ENCODE data around the gene DRAM1.
"Not testable (repeated sequence)": the region's sequence is repeated elsewhere in the genome, so short reads cannot be mapped to it uniquely, and the experiment has no call there.

DRAM1 gene

DNA sequence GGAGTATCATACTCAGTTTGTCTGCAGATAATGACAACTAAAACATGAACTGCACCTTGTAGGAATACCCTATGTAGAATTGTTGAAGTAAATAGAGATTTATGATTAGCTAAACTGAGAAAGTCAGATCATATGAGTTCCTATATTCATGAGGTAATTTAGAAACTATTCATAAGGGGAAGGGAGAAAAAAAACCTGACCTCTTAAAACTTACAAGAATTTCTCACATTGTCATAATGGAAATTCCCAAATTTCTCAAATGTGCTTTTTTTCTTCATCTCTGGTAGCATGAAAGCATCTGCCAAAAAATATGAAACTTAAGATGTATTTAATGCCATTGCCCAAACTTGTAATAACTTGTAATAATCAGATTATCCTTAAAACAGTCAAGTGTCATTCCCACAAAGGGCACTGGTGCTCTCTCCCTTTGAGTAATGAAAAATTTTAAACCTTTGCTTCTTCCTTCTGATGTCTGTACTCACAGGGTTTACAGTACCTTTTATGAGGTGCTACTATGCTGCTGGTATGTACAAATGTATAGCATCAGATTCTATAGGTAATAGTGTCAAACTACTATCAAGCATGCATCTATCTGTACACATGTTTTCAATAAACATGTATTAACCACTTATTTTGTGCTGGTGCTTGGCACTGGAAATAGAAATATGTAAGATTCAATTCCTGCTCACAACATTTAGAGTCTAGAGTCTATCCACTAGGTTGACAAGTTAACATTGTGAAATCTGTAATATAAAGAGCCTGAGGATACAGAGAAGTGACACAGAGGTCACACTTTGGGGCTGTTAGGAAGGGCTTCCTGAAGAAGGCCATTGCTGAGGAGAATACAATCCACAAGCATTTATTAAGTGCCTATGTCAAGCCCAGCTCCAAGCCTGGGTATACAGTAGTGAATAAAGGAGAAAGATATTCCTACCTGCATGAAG, 17.4 kb upstream of the DRAM1 start:
- DNase-seq, result no peak

DNA sequence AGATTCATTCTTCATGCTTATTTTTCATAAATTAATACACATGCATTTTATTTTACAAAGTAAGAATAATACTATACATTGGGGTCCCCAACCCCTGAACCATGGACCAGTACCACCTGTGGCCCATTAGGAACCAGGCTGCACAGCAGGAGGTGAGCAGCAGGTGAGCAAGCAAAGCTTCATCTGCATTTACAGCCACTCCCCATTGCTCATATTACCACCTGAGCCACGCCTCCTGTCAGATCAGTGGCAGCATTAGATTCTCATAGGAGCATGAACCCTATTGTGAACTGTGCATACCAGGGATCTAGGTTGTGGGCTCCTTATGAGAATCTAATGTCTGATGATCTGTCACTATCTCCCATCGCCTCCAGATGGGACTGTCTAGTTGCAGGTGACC, 15.7 kb upstream of the DRAM1 start:
- not testable (repeated sequence) for DNase-seq

DNA sequence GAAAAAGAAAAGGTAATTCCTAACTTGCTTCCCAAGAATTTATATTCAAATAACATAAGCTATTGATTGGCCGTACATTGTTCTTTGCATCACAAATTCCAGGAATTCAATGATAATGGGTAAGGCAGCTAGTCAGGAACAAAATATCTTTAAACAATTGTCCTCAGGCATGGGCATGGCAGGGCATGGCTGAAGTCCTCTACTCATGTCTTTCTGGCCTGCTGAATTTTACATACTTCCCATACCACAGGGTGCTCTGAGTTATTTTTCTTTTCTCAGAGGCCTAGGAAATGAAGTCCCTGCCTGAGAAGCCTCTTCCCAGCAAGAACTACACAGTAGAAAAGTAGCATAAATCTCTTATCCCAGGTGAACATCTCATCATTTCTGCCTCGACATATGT, 15.1 kb upstream of the DRAM1 start:
- no peak for DNase-seq

DNA sequence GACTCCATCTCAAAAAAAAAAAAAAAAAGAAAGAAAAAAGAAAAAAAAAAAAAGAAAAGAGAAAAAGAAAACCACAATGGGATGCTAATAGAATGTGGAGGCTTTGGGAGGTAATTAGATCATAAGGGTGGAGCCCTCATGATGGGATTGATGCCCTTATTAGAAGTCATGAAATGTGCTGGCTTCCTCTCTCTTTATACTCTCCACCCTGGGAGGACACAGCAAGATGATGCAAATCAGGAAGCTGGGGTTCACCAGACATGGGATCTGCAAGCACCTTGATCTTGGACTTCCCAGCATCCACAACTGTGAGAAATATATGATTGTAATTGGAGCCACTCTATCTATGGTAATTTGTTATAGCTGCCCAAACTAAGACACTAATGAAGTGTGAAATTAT, 13.4 kb upstream of the DRAM1 start:
- no peak for DNase-seq

DNA sequence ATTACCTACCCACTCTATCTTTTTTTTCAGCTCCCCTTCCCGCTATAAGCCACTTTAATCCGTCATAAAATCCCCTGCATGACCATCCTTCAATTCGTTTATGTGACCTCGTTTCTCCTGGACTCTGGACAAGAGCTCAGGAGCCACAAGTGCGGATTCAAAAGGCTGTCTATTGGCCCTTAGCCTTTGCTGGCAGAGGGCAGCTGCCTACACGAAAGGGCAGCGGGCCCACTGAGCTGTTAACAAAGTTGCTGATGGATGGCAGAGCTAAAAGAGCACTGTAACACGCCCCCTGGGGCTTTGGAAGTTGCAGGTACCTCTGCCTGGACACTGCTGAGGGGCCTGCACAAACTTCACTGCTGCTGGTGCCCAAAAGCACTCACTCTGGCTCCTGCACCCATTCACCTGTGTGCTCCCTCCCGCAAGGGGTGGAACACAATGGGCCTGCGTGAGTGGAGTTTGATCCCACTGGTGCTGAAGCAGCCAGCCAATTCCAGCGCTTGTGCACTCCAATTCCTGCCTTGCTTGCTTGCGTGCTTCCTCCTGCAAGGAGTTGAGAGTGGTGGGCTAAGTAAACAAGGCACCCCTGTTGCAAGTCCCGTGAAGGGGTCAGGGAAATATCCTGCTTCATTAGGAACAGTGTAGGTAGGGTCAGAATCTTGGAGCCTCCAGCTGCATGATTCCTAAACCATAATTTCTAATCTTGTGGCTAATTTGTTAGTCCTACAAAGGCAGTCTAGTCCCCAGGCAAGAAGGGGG, 10.6 kb upstream of the DRAM1 start:
- no peak for DNase-seq

DNA sequence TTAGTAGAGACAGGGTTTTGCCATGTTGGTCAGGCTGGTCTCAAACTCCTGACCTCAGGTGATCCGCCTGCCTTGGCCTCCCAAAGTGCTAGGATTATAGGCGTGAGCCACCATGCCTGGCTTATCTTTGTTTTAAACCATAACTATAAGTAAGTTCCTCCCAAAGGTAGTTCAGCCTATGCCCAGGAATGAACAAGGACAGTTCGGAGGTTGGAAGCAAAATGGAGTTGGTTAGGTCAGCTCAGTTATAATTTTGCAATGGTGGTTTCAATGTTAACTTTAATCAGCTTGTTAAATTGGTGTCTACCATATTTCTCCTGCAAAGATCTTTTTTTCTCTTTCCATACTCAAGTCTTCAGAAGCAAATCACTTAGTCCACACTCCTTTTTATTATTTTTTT, 9.8 kb upstream of the DRAM1 start:
- DNase-seq, result not testable (repeated sequence)

DNA sequence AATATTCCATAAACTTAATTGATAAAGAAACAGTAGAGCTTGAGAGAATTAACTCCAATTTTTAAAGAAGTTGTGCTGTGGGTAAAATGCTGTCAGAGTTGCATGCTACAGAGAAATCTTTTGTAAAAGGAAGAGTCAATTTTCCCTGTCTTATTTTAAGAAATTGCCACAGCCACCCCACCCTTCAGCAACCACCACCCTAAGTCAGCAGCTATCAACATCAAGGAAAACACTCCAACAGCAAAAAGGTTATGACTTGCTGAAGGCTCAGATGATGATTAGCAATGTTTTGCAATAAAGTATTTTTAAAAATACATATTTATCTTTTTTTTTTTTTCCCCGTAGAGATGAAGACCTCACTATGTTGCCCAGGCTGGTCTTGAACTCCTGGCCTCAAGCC, 6.5 kb upstream of the DRAM1 start:
- no peak for DNase-seq

DNA sequence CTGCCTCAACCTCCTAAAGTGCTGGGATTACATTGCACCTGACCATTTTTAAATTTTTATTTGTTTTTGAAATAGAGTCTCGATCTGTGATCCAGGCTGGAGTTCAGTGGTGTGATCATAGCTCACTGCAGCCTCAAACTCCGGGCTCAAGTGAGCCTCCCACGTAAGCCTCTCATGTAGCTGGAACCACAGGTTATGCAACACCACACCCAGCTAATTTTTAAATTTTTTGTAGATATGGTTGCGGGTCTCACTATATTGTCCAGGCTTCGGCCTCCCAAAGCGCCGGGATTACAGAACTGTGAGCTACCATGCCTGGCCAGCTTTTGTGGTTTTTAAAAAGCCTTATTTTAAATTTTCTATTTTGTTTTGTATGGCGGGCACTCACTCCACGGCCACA, 2.2 kb upstream of the DRAM1 start:
- DNase-seq, result no peak

DNA sequence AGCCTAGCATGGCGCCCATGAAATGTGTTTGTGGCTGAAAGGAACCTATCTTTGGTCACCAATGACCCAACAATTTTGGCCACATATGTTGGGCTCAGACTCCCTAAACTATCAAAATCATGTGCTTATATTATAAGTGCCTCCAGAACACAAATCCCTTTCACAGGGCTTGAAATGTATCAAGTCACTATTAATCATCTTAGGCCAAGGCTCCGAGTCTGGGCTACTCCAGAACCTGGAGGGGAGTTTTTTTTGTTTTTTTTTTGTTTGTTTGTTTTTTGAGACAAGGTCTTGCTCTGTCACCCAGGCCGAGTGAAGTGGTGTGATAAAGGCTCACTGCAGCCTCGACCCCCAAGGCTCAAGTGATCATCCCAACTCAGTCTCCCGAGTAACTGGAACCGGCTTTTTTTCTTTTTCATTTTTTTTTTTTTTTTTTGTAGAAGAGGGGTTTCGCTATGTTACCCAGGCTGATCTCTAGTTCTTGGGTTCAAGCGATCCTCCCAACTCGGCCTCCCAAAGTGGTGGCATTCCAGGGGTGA, 989 bp upstream of the DRAM1 start:
- no peak for DNase-seq

DNA sequence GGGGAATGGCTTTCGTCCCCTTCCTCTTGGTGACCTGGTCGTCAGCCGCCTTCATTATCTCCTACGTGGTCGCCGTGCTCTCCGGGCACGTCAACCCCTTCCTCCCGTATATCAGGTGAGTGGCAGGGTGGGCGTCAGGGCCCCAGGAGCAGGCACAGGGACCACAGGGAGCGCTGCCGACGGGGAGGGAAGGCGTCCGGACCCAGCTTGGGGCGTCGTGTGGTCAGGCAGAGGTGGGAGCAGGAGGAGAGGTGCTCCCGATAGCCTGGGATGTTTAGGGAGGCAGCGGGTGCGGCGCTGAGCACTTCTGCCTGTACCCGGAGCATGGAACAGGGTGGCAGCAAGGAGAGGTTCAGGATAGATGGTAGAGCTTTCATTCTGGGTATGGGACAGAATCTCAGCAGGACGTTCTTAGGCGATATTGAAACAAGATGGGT, 444 bp downstream of the DRAM1 start:
- no peak for DNase-seq

DNA sequence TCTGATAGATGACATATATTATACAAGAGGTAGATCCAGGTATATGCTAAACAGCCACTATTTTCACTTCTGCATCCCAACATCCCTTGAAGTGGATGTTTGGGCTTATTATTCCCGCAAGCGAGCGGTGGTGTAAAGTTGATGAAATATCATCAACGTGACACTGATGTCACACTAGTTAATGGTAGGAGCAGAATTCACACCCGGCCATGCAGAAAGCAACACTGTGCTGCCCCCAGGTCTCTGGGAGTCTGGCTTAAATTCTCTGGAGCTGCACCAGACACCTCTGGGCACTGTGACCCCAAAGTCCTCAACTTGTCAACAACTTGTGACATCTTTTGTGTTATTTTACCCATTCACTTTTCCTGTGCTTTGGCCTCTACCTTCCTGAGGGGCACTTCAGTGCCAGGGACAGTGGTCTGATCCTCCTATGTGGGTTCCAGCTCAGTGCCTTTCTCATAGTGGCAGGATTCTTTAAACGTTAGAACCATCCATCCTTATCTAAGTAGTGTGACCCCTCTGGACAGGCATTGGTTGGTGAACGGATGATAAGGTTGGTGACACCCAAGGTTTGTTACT, 952 bp downstream of the DRAM1 start:
- DNase-seq, result no peak

DNA sequence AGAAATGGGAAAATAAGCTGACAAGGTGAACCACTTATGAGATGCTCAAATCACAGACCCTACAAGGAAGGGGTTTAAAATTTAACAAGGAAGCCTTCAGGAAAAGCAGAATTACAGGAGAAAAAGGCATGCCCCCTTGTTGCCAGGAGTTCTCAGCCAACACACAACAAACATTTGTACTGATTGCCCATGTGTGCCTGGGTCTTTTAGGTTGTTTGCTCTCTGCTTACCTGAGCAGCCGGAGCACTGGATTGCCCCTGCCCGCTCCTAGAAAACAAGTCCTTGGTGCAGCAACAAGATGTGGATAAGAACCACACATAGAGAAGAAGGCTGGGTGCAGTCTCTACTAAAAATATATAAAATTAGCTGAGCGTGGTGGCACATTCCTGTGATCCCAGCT, 3.4 kb downstream of the DRAM1 start:
- no peak for DNase-seq

DNA sequence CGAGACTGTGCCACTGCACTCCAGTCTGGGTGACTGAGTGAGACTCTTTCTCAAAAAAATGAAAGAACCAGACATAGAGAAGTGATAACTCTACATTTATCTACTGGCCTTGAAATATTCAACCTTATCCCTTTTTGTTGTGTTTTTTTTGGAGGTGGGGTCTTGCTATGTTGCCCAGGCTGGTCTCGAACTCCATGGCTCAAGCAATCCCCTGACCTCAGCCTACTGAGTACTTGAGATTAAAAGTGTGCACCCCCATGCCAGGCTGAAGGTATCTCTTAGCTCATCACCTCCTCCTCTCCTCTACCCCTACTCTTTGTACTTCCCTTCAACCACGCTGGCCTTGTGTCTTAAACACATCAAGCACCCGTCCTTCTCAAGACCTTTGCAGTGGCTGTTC, 3.8 kb downstream of the DRAM1 start:
- no peak for DNase-seq

DNA sequence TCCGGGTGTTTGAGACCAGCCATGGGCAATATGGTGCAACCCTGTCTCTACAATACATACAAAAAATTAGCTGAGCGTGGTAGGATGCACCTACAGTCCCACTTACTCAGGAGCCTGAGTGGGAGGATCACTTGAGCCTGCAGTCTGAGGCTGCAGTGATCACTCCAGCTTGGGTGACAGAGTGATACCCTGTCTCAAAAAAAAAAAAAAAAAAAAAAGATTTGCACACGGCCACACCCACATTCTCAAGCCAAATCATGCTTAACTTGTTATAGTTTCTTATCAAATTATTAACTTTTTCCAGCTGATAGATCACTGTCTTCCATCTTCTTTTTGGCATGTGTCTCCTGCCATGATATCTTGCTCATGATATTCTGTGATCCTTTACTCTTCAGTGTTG, 6.8 kb downstream of the DRAM1 start:
- no peak for DNase-seq

DNA sequence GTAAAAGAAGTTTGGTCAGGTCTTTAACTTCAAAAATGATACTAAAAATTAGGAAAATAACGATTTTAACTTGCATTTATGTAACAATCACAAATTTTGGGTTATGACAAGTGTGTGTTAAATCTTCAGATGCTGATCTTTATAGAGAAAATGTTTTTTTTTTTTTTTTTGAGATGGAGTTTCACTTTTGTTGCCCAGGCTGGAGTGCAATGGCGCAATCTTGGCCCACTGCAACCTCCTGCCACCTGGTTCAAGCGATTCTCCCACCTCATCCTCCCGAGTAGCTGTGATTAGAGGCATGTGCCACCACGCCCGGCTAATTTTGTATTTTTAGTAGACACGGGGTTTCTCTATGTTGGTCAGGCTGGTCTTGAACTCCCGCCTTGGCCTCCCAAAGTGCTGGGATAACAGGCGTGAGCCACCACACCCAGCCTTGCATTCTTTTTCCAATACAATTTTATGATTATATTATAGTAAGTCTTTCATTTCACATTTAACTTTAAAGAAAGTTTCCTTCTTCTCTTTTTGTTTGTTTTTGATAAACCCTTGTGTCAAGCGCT, 7.5 kb downstream of the DRAM1 start:
- not testable (repeated sequence) for DNase-seq

DNA sequence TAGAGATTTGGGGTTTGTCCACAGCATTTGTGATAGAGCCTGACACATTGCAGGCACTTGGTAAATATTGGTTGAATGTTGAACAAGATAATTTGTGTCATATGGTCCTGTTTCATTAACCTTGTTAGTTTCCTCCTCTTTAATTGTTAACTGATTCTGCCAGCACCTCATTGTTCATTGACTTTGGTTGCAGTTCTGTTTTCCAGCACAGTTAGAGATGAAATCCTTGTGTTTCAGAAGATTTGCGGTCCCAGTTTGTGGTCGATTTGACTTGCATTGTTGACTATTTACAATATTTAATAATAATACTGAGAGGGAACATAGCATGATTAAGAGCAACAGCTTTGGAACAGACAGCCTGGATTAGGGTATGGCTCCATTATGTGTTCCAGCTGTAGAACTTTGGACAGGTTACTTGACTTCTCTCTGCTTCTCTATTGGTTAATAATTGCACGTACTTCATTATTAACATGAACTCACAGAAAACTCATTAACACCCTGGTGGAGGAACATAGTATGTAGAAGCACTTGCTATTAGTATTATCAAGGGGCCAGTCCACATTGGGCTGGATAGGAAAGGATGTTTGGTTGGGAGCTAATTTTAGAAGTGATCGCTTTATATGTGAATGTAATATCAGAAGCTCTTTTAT, 8.7 kb downstream of the DRAM1 start:
- DNase-seq, result no peak

DNA sequence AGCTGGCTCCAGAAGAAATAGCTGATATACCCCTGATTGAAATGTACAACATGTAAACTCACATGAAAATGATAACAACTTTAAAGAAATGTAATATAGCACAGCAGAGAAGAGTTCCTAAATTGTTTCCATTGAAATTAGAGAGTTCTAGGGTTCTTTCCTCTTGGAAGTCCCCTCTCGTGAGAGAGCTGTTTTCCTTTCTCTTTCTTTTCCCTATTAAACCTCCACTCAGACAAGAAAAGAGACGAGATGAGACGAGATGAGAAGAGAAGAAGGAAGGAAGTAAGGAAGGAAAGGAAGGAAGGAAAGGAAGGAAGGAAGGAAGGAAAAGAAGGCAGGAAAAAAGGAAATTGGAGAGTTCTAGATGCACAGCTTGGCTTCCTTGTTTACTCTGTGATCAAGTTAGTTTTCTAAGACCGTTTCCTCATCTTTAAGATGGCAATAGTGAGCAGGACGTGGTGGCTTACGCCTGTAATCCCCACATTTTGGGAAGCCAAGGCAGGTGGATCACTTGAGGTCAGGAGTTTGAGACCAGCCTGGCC, 11.9 kb downstream of the DRAM1 start:
- no peak for DNase-seq

DNA sequence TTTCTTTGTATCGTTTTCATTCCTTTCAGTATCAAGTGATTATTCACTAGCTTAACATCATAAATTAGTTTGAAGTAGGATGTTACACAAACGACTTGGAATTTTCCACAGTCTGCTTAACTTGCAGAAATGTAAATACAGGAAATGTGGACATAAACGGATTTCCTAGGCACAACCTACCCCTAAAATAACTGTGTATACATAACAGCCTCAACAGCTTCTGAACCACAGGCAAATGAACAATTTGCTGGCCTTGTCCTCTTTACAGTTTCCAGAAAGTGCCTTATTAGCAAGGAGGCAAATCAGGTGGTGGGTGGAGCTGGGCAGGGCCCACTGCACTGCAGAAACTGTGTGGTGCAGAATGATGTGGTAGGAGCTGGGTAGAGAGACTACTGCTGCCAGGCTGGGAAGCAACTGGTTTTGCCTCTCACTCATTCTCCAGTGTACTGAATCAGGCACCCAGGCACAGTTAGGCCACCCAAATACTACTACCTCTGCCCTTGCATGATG, 14.1 kb downstream of the DRAM1 start:
- DNase-seq, result no peak

DNA sequence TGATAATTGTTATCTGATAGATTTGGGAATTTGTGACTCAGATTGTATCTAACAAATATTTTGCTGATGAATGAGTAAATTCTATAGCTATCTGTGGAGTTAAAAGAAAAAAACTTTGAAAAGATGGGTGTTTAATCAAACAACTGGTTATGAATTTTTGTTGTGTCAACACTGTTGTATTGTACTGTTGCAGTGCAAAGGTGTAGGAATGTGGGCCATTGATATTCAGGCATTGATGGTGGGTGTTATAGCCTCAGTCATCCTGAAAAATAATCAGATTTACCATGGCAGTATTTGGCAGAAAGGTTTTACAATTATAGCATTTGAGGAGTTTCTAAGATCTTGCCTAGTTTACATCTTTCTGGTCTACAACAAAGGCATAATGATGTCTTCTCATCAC, 15.4 kb downstream of the DRAM1 start:
- DNase-seq, result no peak

DNA sequence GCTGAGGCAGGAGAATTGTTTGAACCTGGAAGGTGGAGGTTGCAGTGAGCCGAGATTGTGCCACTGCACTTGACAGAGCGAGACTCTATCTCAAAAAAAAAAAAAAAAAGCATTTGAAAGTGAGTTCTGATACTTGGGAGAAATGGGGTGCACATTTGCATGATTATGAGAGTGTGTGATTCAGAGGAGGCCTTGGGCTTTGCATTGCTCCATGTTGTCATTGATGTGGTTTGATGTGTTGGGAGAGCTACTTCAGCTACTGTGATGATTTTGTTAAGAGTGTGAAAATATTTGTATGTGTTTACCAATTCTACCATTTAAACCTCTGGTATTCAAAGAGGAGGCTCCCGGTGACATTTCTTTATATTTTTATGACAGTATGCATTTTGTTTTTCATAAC, 24.4 kb downstream of the DRAM1 start:
- no peak for DNase-seq

DNA sequence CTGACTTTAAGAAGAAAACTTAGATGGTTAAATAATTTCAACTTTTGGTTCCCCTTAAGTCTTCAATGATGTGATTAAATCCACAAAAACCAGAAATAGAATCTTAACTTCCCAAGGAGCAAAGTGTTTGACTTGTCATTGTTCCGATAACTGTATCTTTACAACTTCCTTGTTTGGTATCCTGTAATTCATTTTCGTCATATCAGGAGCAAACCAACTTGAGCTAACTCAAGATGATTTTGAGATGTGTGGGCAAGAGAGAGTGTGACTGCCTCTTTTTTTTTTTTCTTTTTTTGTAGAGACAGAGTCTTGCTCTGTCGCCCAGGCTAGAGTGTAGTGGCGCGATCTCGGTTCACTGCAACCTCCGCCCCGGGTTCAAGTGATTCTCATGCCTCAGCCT, 25.3 kb downstream of the DRAM1 start:
- no peak for DNase-seq

DNA sequence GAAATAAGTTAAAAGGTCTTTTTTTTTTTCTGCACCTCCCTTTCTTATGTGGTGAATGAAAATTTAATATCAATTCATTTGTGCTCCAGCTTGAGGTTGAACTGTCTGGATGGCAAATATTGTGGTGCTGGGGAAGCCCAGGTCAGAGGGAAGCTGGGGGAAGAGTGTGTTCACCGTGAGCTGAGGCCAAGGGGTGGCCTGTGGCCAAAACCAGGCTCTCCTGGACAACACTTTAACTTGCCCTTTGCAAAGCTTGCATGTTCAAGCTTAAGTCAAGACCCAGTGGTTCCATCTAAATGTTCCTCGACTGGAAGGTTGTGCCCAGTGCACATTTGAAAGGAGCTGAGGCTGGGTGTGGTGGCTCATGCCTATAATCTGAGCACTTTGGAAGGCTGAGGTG, 28.8 kb downstream of the DRAM1 start:
- DNase-seq, result no peak
